Motor neuron (in vitro differentiated cells): ENCODE data around the gene RPS21. TPM values are rescaled to one million over a fixed set of nuclear protein-coding genes. Genes with fewer than 3 reads are reported as not detected.
A peak's percentile ranks its signal among the peaks of the same experiment; 100 is the strongest.

ENCODE experiments used
- ATAC-seq, 8 experiments: fragments of 200-7000 bp; cut with Tn5 transposase; replicated peaks in 6 of 8; 2 replicates each; pipeline ENCODE4 v1.8.0; 2021; ENCODE audit warnings: mild to moderate bottlenecking in 8 of 8, moderate library complexity in 8 of 8
- H3K27ac ChIP-seq, 2 donors: fragments of 250-450 bp; sonication (Bioruptor Pico); 2 replicates each; pipeline ENCODE4 v1.9.0; 2021; ENCODE audit warnings: antibody characterized with exemption in 2 of 2, mild to moderate bottlenecking in 2 of 2, moderate library complexity in 1 of 2
- H3K4me1 ChIP-seq, 2 donors: fragments of 250-450 bp; sonication (Bioruptor Pico); replicated peaks in 1 of 2; 2 replicates each; pipeline ENCODE4 v1.6.1; 2021; ENCODE audit warnings: antibody characterized with exemption in 2 of 2, mild to moderate bottlenecking in 2 of 2, moderate library complexity in 1 of 2
- H3K4me3 ChIP-seq, 5 donors: fragments of 250-450 bp; sonication (Bioruptor Pico); 2 replicates each; pipeline ENCODE4 v1.9.0; 2021; ENCODE audit warnings: antibody characterized with exemption in 5 of 5, mild to moderate bottlenecking in 5 of 5, moderate library complexity in 4 of 5
- WGBS, 10 experiments: fragments of 450-650 bp; shearing (Covaris generic); methylation state at CpG; one replicate each; pipeline ENCODE4 v1.0.0; 2022; 5-methylcytosine and 5-hydroxymethylcytosine counted together
- in situ Hi-C, 9 experiments: fragments of 400-800 bp; cut with MboI; loops; one replicate each; pipeline ENCODE4 v1.15.0; 2021; ENCODE audit warnings: low sequenced_read_pairs in 9 of 9, low pct_unique_long_range_greater_than_20kb in 2 of 9; ENCODE audit not compliant: unreplicated experiment in 9 of 9
- total RNA-seq, 8 experiments: library from RNA; unstranded; fragments of 300-600 nt; gene quantifications; 2 replicates each; pipeline versions ENCODE4 v1.2.3 to v1.2.4, GENCODE V29; 2022

Gene RPS21
- total RNA-seq, 8 experiments from 2014 or later, result 960 to 3,776 (median 2,338) TPM

DNA sequence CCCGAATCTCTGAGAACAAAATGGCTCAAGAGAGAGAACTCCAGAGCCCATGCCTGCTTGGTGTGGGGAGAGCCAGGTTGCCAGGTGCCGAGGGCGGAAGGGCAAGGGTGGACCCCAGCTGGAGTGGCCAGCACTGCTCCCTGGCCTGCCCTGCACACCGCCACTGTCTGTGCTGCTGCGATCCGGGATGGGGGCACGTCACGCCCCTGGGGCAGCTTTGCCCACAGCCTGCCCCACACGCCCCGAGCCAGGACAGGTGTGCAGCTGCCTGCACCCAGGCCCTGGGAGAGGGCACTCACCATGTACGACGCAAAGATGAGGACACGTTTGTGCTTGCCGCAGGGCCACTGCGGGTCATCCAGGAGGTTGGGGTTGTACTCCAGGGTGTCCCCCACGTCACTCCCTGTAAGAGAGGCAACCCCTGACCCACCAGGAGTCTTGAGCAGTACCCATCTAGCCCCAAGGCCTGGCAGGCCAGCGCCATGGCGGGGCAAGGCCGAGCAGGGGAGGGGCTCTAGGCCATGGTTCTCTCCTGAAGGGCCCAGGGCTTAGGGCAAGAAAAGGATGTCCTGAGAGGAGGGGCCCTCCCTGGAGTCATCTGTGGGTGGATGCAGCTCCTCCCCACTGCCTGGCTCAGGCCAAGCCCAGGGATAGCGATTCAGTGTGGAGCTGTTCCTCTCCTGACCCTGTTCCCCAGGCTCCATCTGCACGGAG, 5.9 kb downstream of the RPS21 start:
- in situ Hi-C loops, result loop anchor here in 2 of 9 experiments (25.0 kb wide), 2 partner anchors 105 to 205 kb away; partner anchors contain the start of gene MTG2 (in 1 of the 2)
- peak; percentile 5 to 69 (median 19) for ATAC-seq
- H3K27ac ChIP-seq, result no peak overlapping the region
- H3K4me1 ChIP-seq, result peaks cover 3 to 7% of the 10 kb centered on the region in 2 donors
- 0 to 96% (median 89%) methylated on average over 1 to 8 of the region's 21 CpGs; no CpG with 5 or more reads in 5 of the 10 experiments for WGBS, 10 experiments
- no peak overlapping the region for H3K4me3 ChIP-seq

DNA sequence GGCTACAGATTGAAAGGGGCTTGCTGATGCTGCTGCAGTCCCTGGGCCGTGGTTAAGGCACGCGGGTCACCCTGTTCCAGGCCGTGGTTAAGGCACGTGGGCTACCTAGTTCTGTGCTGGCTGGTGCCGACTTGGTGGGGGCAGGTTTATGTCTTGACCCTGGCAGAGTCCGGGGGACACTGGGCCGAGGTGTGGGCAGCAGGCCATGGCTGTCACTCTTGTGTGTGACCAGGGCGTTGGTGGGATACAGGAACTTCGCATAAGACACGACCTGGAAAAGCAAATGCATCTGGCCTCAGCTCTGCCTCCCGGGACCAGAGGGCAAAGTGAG, 6.4 kb downstream of the RPS21 start:
- in situ Hi-C loops, result loop anchor here in 2 of 9 experiments (25.0 kb wide), 2 partner anchors 106 to 206 kb away; partner anchors contain the start of gene MTG2 (in 1 of the 2)
- ATAC-seq, result peak in 3 of 8 experiments; percentile 6 to 12 (median 7)
- no peak overlapping the region for H3K27ac ChIP-seq
- H3K4me3 ChIP-seq, result no peak overlapping the region
- 57 to 100% (median 90%) methylated on average over 1 to 12 of the region's 12 CpGs; no CpG with 5 or more reads in 5 of the 10 experiments for WGBS, 10 experiments
- peaks cover 0 to 2% of the 10 kb centered on the region in 2 donors for H3K4me1 ChIP-seq

DNA sequence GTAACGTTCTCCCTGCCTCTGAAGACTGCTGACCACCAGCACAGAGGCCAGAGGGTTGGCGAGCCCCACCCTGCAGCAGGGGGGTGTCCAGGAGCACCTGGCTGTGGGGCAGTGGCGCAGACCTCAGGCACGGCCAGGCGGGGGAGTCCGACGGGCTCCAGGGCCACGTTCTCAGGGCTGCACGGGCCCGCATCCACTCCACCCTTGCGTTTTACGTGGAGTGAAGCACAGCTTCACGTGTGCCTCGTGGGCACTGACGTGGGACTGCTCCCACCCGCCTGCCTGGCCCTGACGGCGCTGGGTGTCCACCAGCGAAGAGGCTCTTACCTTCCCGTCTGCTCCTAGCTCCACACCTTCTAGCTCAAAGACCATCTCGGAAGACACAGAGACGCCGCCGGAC, 6.9 kb downstream of the RPS21 start:
- Histone ChIP-seq H3K4me3 (no peak overlapping the region), H3K4me1 (no peaks in the 10 kb centered on the region), H3K27ac (no peak overlapping the region)
- peak in 1 of 8 experiments; percentile 5 for ATAC-seq
- WGBS, 10 experiments, result 100% methylated on average over 1 of the region's 24 CpGs; no CpG with 5 or more reads in 7 of the 10 experiments
- in situ Hi-C loops, result loop anchor here in 2 of 9 experiments (25.0 kb wide), 2 partner anchors 107 to 207 kb away; partner anchors contain the start of gene MTG2 (in 1 of the 2)

DNA sequence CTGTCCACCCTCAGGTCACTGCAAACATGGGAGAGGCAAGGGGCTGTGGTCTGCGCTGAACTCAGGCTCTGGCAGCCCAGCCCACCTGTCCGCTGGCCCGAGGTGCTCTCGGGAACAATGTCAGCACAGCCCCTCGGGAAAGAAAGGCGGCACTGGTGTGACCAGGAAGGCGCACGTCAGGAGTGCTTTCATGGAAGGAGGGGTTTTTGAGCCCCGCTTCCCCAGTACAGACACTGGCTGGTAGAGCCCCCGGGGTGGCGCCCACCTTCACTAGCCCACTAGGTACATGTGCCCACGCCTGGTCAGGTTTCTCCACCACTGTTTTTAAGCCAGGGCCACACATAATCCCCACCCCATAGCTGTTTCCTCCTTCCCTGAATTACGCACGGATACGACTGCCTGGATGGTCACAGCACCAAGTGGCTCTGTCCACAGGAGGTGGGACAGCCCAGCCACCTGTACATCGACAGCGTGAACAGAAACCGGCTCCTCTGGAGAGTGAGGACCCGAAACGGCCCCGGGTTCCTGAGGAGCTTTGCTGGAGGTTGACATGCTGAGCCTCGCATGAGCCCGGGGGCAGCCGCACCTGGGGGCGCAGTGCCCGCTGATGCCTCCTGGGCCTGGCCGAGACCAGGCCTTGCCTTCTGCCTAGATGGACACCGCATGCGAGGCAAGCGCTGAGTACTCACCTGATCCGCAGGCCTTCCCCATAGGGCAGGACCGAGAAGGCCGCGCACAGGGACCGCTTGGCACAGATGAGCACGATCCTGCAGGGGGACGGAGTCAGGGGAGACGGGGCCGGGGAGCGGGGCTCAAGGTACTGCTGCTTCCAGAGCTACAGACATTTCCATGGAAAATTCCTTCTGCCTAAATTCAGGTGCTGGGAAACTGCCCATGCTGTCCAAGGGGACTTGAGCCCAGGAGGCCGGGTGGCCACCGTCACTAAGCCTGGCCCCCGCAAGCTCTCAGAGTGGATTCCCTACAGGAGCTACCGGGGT, 7.6 kb downstream of the RPS21 start:
- no peaks in the 10 kb centered on the region for H3K4me1 ChIP-seq
- 76 to 100% (median 92%) methylated on average over 1 to 10 of the region's 44 CpGs; no CpG with 5 or more reads in 4 of the 10 experiments for WGBS, 10 experiments
- ATAC-seq, result peak in 1 of 8 experiments; percentile 5
- H3K4me3 ChIP-seq, result no peak overlapping the region
- in situ Hi-C loops, result loop anchor here in 2 of 9 experiments (25.0 kb wide), 2 partner anchors 107 to 207 kb away; partner anchors contain the start of gene MTG2 (in 1 of the 2)
- H3K27ac ChIP-seq, result no peak overlapping the region

DNA sequence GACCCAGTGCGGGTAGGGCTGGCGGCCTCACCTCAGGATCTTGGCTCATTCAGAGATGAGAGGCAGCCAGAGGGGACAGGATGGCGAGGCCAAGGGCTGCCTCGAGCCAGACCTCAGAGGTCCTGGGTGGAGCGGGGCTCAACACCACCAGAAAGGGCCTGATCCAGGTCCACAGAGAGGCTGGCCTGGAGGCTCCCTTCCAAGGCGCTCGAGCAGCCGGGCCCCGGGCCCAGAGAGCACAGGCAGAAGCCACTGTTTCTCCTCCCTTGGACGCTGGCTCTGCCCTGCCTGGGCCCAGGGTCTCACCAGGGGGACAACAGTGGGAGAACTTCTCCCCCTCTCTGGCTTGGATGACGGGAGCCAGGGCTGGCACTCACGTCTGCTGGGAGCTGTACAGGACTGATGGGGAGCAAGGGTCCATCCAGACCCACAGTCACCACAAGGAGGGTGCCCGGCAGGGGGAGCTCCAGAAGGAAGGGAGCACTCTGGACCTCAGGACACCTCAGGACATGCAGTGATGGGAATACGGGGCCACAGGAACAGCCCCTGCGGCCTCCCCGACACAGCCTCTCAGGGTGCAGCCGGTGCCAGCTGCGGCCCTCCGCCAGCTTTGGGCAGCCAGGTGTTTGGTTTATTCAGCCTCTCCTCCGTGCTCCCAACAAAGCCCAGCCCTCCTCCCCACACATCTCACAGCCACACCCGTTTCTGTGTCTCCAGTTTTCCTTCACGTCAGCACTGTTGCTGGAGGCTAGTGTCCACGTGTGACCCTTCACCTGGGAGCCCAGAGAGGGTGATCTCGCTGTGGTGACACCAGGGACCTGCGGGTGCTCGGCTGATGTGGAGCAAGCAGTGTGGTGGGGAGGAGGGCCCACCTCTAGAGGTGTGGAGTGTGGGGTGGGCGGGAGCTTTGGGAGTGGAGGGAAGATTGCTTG, 8.7 kb downstream of the RPS21 start:
- 68 to 100% (median 100%) methylated on average over 1 to 10 of the region's 27 CpGs; no CpG with 5 or more reads in 5 of the 10 experiments for WGBS, 10 experiments

DNA sequence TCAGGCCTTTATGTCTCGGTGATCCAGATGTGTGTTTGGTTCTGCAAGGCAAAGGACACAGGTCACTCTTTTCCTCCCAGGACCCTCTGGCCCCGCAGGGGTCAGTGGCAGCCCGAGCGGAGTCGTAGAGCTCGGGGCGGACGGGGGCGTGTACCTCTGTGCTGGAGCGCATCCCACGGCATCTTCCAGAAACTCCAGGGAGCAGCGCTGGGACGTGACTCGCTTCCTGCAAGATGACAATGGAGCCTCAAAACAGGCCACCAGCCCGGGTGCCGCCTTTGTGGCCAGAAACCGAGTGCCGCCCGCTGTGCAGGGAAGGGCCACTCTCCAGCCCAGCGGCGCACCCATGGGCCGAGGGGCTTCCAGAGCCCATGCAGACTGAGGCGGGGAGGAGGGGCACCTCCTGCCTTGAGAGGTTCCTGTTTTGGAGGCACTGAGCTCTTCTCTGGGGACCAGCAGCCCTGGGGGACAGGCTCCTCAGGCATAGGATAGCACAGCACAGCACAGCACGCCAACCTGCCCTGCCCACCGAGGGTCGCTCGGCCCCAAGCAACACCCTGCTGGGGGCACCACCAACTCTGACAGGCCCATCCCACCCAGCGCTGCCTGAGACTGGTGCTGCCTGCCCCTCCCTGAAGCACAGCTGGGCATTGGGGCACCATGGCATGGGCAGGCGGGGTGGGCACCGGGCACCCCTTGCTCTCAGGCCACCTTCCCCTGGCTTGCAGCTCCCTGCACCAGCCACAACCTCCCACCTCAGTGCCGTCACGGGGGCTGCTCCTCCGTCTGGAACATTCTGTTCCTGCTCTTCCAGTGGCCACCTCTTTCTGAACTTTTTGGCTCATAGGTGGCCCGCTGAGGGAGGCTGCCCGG, 9.7 kb downstream of the RPS21 start:
- no peak overlapping the region for H3K27ac ChIP-seq
- WGBS, 10 experiments, result 80 to 100% (median 96%) methylated on average over 1 to 13 of the region's 35 CpGs; no CpG with 5 or more reads in 5 of the 10 experiments
- no peaks in the 10 kb centered on the region for H3K4me1 ChIP-seq
- no peak for ATAC-seq
- H3K4me3 ChIP-seq, result no peak overlapping the region
- in situ Hi-C loops, result loop anchor here in 2 of 9 experiments (25.0 kb wide), 2 partner anchors 109 to 209 kb away; partner anchors contain the start of gene MTG2 (in 1 of the 2)

More for the DNA sequence above, 8.7 kb downstream of the RPS21 start:
- in situ Hi-C loops, result loop anchor here in 2 of 9 experiments (25.0 kb wide), 2 partner anchors 108 to 208 kb away; partner anchors contain the start of gene MTG2 (in 1 of the 2)
- Histone ChIP-seq H3K4me1 (no peaks in the 10 kb centered on the region), H3K27ac (no peak overlapping the region), H3K4me3 (no peak overlapping the region)
- ATAC-seq, result no peak

DNA sequence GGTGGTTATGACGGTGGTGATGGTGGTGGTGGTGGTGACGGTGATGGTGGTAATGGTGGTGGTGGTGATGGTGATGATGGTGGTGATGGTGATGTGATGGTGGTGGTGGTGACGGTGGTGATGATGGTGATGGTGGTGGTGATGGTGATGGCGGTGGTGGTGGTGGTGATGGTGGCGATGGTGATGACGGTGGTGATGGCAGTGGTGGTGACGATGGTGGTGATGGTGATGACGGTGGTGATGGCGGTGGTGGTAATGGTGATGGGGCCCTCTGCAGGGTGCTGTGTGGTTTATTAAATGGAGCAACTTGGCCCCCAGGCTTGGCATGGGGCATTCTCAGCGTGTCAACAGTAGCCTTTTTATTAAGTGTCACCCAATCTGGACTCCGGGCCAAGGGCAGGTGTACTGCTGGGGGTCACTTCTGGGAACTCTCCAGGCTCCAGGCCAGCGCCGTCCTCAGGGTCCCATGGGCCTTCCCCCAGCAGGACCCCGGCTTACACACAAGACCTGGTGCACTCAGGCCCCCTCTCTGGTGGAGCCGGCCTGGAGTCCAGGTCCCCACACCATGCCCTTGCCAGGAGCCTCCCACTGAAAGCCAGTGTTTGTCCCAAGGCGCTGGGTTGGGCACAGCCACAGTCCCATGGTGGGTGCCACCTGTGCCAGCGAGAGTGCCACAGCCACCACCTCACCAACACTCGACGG, 11.4 kb downstream of the RPS21 start:
- no peak overlapping the region for H3K4me3 ChIP-seq
- H3K4me1 ChIP-seq, result no peaks in the 10 kb centered on the region
- ATAC-seq, result no peak
- in situ Hi-C loops, result loop anchor here in 2 of 9 experiments (25.0 kb wide), 2 partner anchors 111 to 211 kb away; partner anchors contain the start of gene MTG2 (in 1 of the 2)
- H3K27ac ChIP-seq, result no peak overlapping the region
- WGBS, 10 experiments, result 80 to 100% (median 95%) methylated on average over 1 to 6 of the region's 19 CpGs; no CpG with 5 or more reads in 4 of the 10 experiments

DNA sequence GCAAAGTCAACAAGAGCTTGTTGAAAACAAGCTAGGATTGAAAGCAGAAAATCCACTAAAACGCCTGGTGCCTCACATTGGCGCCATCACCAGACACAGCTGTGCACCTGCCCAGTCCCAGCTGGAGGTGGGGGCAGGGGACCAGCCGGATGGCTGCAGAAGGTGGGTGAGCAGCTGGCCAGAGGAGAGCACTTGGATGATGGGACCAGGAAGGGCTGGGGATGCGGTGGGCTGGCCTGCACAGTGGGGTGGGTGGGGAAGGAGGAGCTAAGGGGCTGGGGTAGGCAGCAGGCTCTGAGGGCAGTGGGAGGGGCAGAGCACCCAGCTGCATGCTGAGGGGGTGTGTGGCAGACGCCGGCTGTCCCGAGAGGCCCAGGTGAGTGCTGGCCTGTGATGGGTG, 13.1 kb downstream of the RPS21 start:
- 80 to 100% (median 100%) methylated on average over 1 to 2 of the region's 7 CpGs; no CpG with 5 or more reads in 3 of the 10 experiments for WGBS, 10 experiments
- Histone ChIP-seq H3K27ac (no peak overlapping the region), H3K4me3 (no peak overlapping the region), H3K4me1 (peaks cover 0 to under 1% of the 10 kb centered on the region in 2 donors)
- in situ Hi-C loops, result loop anchor here in 2 of 9 experiments (25.0 kb wide), 1 partner anchor 212 kb away; no protein-coding TSS in a partner anchor
- ATAC-seq, result no peak

DNA sequence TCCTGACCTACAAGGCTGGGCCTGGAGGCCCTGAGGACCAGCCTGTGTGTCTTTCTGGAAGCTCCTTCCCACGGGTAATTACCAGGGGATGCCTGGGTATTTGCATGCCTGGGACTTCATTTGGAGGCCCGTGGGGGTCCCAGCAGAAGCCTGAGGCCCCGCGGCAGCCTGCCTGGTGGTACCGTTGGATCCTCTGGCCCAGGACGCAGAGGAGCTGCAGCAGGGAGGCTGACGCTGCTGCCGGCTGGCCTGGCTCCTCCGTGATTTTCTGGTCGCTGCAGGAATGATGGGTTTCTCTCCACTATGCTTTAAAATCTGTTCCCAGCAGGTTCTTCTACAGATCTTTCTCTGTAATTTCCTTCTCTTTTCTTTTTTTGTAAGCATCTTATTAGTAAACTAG, 13.6 kb downstream of the RPS21 start:
- 67 to 100% (median 90%) methylated on average over 1 to 6 of the region's 10 CpGs; no CpG with 5 or more reads in 3 of the 10 experiments for whole genome bisulfite sequencing, 10 experiments
- H3K4me1 ChIP-seq, result peaks cover 2 to 5% of the 10 kb centered on the region in 2 donors
- ATAC-seq, result no peak
- no peak overlapping the region for H3K27ac ChIP-seq
- no peak overlapping the region for H3K4me3 ChIP-seq
- in situ Hi-C loops, result loop anchor here in 2 of 9 experiments (25.0 kb wide), 1 partner anchor 212 kb away; no protein-coding TSS in a partner anchor

DNA sequence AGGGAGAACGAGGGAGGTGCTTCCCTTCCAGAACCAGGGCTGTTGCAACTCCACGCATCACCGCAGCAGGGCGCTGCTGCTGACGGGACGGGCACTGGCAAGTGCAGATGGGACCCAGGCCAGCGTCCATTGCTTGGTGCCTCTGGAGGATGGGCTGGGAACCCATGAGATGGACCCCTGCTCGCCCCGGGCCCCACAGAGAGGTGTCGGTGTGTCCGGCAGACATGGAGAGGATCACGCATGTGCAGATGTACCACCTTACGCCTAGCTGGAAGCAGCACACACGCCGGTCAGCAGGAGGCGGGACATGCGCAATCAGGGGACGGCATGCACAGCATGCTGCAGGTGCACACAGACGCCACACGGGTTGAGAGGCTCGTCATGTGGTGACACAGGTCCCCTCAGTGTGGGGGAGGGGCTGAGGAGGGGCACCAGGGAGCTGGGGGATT, 14.5 kb downstream of the RPS21 start:
- ATAC-seq, result peak in 1 of 8 experiments; percentile 1
- WGBS, 10 experiments, result 57 to 100% (median 77%) methylated on average over 1 to 9 of the region's 21 CpGs; no CpG with 5 or more reads in 6 of the 10 experiments
- in situ Hi-C loops, result loop anchor here in 2 of 9 experiments (25.0 kb wide), 1 partner anchor 211 kb away; no protein-coding TSS in a partner anchor
- peaks cover 9 to 12% of the 10 kb centered on the region in 2 donors for H3K4me1 ChIP-seq
- H3K27ac ChIP-seq, result no peak overlapping the region
- no peak overlapping the region for H3K4me3 ChIP-seq
